CD8-positive, alpha-beta memory T cell (primary cell): Measurements from ENCODE around the gene CHMP2A. TPM values are rescaled to one million over a fixed set of nuclear protein-coding genes. Genes with fewer than 3 reads are reported as not detected.
"Not testable (repeated sequence)": the region's sequence is repeated elsewhere in the genome, so short reads cannot be mapped to it uniquely, and the experiment has no call there.

ENCODE experiments used
- CTCF ChIA-PET: fragments of 350-600 bp; sonication (Branson Sonifier 250); formaldehyde crosslinking; loops from one replicate; lab custom pipeline; 2021; ENCODE audit warnings: antibody characterized with exemption; lab: Charles Lee
- POLR2A ChIA-PET: fragments of 350-600 bp; sonication (Branson Sonifier 250); formaldehyde crosslinking; loops from one replicate; lab custom pipeline; 2021; ENCODE audit warnings: antibody characterized with exemption; lab: Charles Lee
- DNase-seq, 5 donors: peaks; one replicate each; pipeline versions ENCODE4 v3.0.0 to v3.0.0-alpha.2; 2020 to 2022; ENCODE audit warnings: mixed read lengths in 1 of 5
- H3K27ac ChIP-seq: one replicate; pipeline ENCODE4 v1.7.0; 2013; ENCODE audit warnings: low read depth, mild to moderate bottlenecking, low read length, moderate library complexity
- H3K27me3 ChIP-seq: 2 replicates; pipeline ENCODE4 v1.7.0; 2013; ENCODE audit warnings: low read length, mild to moderate bottlenecking; ENCODE audit not compliant: insufficient read depth, poor library complexity, severe bottlenecking
- H3K36me3 ChIP-seq: 2 replicates; pipeline ENCODE4 v1.7.0; 2013; ENCODE audit warnings: mild to moderate bottlenecking, low read length, moderate library complexity; ENCODE audit not compliant: insufficient read depth
- H3K4me1 ChIP-seq: 2 replicates; pipeline ENCODE4 v1.7.0; 2013; ENCODE audit warnings: mild to moderate bottlenecking, low read length, moderate library complexity; ENCODE audit not compliant: insufficient read depth
- H3K4me3 ChIP-seq: 2 replicates; pipeline ENCODE4 v1.7.0; 2013; ENCODE audit warnings: mild to moderate bottlenecking, low read length
- H3K9me3 ChIP-seq: 2 replicates; pipeline ENCODE4 v1.7.0; 2013; ENCODE audit warnings: mild to moderate bottlenecking, low read length
- H3K27ac Mint-ChIP-seq, 8 donors: one replicate each; pipeline ENCODE4 v1.8.0; 2020 to 2021; ENCODE audit warnings: mixed read lengths in 8 of 8, mild to moderate bottlenecking in 6 of 8, inconsistent platforms in 3 of 8, moderate library complexity in 3 of 8
- H3K27me3 Mint-ChIP-seq, 2 donors: one replicate each; pipeline ENCODE4 v1.8.0; 2020 to 2021; ENCODE audit warnings: mixed read lengths in 2 of 2, mild to moderate bottlenecking in 1 of 2, moderate library complexity in 1 of 2
- H3K36me3 Mint-ChIP-seq, 3 donors: one replicate each; pipeline ENCODE4 v1.8.0; 2020 to 2021; ENCODE audit warnings: mixed read lengths in 3 of 3, inconsistent platforms in 1 of 3, mild to moderate bottlenecking in 1 of 3
- H3K4me1 Mint-ChIP-seq, 3 donors: one replicate each; pipeline ENCODE4 v1.8.0; 2020 to 2021; ENCODE audit warnings: mixed read lengths in 3 of 3, inconsistent platforms in 1 of 3, mild to moderate bottlenecking in 1 of 3
- H3K4me3 Mint-ChIP-seq, 7 donors: one replicate each; pipeline ENCODE4 v1.8.0; 2020 to 2021; ENCODE audit warnings: mixed read lengths in 7 of 7, mild to moderate bottlenecking in 6 of 7, moderate library complexity in 4 of 7, inconsistent platforms in 2 of 7
- H3K9me3 Mint-ChIP-seq, 5 donors: one replicate each; pipeline ENCODE4 v1.8.0; 2020 to 2022; ENCODE audit warnings: mixed read lengths in 5 of 5, mild to moderate bottlenecking in 3 of 5, moderate library complexity in 2 of 5, inconsistent platforms in 1 of 5
- polyA plus RNA-seq: library from polyadenylated mRNA; unstranded; fragments of 300-500 nt; fragmentation: Illumina TruSeq; gene quantifications from one replicate; pipeline ENCODE4 v1.2.3, GENCODE V29; 2021
- total RNA-seq, 2 experiments: library from RNA; stranded (reverse); gene quantifications; one replicate each; pipeline ENCODE4 v1.2.3, GENCODE V29; 2021

The CHMP2A gene
- total and polyA plus RNA-seq, 3 experiments from 2014 or later = 88.8 to 198 (median 89.7) TPM

DNA sequence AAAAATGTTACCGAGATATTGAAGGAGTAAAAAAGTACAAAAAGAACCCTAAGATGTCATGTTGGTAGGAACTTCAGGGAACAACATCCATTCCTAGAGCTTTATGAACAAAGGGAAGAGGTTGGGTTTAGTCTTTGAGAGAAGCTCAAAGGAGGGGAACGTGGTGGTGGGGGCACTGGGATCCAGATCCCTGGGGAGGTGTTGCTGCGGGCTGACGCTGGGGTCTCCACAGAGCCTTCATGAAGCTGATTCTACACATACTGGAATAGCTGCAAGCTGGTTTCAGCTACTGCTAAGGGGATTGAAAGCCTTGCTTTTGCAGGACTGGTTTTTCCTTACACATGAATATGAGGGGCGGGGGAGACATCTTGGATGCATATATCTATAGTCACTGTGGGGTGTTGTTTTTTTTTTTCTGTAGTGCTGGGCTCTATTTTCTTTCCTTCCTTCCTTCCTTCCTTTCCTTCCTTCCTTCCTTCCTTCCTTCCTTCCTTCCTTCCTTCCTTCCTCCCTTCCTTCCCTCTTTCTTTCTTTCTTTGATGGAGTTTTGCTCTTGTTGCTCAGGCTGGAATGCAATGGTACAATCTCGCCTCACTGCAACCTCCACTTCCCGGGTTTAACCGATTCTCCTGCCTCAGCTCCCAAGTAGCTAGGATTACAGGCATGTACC is 24.7 kb upstream of the CHMP2A start:
- H3K27ac Mint-ChIP-seq = peak overlapping the region in 5 of 8 donors; percentile 23 to 90 (median 69)
- CTCF ChIA-PET = interaction anchor here (4.5 to 5.4 kb wide), 2 partner anchors 58 to 66 kb away, joined by 61 to 77 read pairs; partner anchors contain the start of gene ZBTB45
- Histone ChIP-seq H3K4me3 (no peak overlapping the region), H3K9me3 (no peaks in the 10 kb centered on the region), H3K36me3 (no peaks in the 10 kb centered on the region), H3K27ac (no peak overlapping the region), H3K4me1 (peaks cover 17% of the 10 kb centered on the region), H3K27me3 (no peaks in the 10 kb centered on the region)
- no peak for DNase-seq
- H3K4me1 Mint-ChIP-seq = peaks cover 18 to 41% (median 25%) of the 10 kb centered on the region in 3 donors
- H3K4me3 Mint-ChIP-seq = peak overlapping the region in 1 of 7 donors; percentile 42
- H3K27me3 Mint-ChIP-seq = peaks cover 0 to 2% of the 10 kb centered on the region in 2 donors
- POLR2A ChIA-PET = interaction anchor here (1.8 kb wide), 1 partner anchor 60 kb away, joined by 6 read pairs; the partner anchor contains the start of gene ZBTB45
- peaks cover 4 to 32% (median 7%) of the 10 kb centered on the region in 3 donors for H3K36me3 Mint-ChIP-seq
- H3K9me3 Mint-ChIP-seq = no peaks in the 10 kb centered on the region

DNA sequence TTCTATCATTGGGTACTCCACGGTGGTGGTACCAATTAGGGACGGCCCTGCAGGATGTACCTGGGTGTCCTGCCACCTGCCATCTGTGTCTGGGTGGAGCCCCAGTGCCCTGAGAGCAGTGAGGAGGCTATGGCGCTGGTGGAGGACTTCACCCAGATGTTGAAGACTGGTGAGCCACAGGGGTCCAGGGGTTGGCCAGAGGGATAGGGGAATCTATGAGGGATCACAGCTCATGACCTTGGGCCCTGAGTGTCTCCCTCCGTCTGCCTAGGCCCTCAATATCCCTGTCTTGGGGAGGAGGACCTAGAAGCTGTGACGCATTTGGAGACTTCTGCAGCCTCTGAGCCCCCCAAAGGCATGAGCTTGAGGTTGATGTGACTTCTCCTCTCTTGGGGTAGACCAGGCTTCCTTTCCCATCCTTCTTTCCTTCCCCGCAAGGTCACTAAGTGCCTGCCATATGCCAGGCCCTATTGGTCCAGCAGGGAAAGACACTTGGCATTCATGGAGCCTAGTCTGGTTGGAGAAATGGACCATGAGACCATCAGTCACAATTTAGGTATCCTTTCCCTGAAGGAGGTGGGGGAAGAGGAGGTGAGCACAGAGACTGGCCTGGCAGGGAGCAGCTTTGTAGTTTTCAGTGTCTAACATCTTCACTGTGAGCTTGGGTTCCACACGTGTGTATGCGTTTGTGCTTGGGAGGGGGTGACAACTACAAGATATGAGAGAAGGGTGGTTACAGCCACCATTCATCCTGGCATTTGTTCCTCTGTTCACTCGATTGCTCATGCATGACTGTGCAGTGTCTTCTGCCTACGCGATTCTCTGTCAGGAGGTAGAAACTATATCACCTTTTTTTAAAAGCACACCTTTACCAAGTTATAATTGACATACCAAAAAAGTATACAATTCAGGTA is 23.4 kb upstream of the CHMP2A start:
- Mint-ChIP-seq H3K27me3 (peaks cover 0 to 7% of the 10 kb centered on the region in 2 donors), H3K9me3 (no peaks in the 10 kb centered on the region), H3K4me1 (peaks cover 27 to 52% (median 35%) of the 10 kb centered on the region in 3 donors), H3K27ac (peak overlapping the region in 6 of 8 donors; percentile 22 to 81 (median 72)), H3K36me3 (peaks cover 4 to 27% (median 7%) of the 10 kb centered on the region in 3 donors), H3K4me3 (peak overlapping the region in 1 of 7 donors; percentile 82)
- POLR2A ChIA-PET = no interaction called here
- Histone ChIP-seq H3K9me3 (no peaks in the 10 kb centered on the region), H3K36me3 (no peaks in the 10 kb centered on the region), H3K27ac (no peak overlapping the region), H3K4me1 (peaks cover 28% of the 10 kb centered on the region), H3K27me3 (no peaks in the 10 kb centered on the region), H3K4me3 (no peak overlapping the region)
- no peak for DNase-seq
- CTCF ChIA-PET = interaction anchor here (4.5 to 5.4 kb wide), 2 partner anchors 57 to 64 kb away, joined by 61 to 77 read pairs; partner anchors contain the start of gene ZBTB45

- H3K36me3 ChIP-seq, H3K4me3 Mint-ChIP-seq, H3K27me3 ChIP-seq, H3K9me3 ChIP-seq, DNase-seq, H3K27ac ChIP-seq, POLR2A ChIA-PET, H3K4me3 ChIP-seq, H3K9me3 Mint-ChIP-seq: not testable (repeated sequence)
- Mint-ChIP-seq H3K4me1 (peaks cover 30 to 59% (median 35%) of the 10 kb centered on the region in 3 donors), H3K36me3 (peaks cover 4 to 26% (median 4%) of the 10 kb centered on the region in 3 donors), H3K27me3 (peaks cover 0 to 11% of the 10 kb centered on the region in 2 donors), H3K27ac (peak overlapping the region in 4 of 8 donors; percentile 15 to 31 (median 22))
- peaks cover 28% of the 10 kb centered on the region for H3K4me1 ChIP-seq
- CTCF ChIA-PET = interaction anchor here (2.5 kb wide), 1 partner anchor 64 kb away, joined by 10 read pairs; no protein-coding TSS in a partner anchor
Observed at GRCh38 chr19:58577581-58577980, 22.7 kb upstream of the CHMP2A start.

GRCh38 chr19:58575183-58576041 is 20.5 kb upstream of the CHMP2A start:
- Mint-ChIP-seq H3K4me1 (peaks cover 32 to 64% (median 37%) of the 10 kb centered on the region in 3 donors), H3K36me3 (peaks cover 0 to 16% (median 0%) of the 10 kb centered on the region in 3 donors), H3K9me3 (no peaks in the 10 kb centered on the region), H3K27ac (peak overlapping the region; percentile 94 to 100 (median 96)), H3K27me3 (peaks cover 0 to 9% of the 10 kb centered on the region in 2 donors), H3K4me3 (peak overlapping the region; percentile 85 to 95 (median 89))
- peak overlapping the region; percentile 99 for H3K27ac ChIP-seq
- H3K4me1 ChIP-seq = peaks cover 29% of the 10 kb centered on the region
- peak; percentile 65 to 84 (median 74) for DNase-seq
- peak overlapping the region; percentile 92 for H3K4me3 ChIP-seq
- CTCF ChIA-PET = interaction anchor here (2.5 kb wide), 2 partner anchors 56 to 61 kb away, joined by 10 to 28 read pairs; partner anchors contain the start of gene ZBTB45
- no peaks in the 10 kb centered on the region for H3K36me3 ChIP-seq
- POLR2A ChIA-PET = interaction anchor here (0.6 to 2.1 kb wide), 5 partner anchors 21 to 168 kb away, joined by 4 to 21 read pairs (median 6); partner anchors contain the start of genes CHMP2A and ZBTB45
- no peaks in the 10 kb centered on the region for H3K9me3 ChIP-seq
- H3K27me3 ChIP-seq = no peaks in the 10 kb centered on the region

DNA sequence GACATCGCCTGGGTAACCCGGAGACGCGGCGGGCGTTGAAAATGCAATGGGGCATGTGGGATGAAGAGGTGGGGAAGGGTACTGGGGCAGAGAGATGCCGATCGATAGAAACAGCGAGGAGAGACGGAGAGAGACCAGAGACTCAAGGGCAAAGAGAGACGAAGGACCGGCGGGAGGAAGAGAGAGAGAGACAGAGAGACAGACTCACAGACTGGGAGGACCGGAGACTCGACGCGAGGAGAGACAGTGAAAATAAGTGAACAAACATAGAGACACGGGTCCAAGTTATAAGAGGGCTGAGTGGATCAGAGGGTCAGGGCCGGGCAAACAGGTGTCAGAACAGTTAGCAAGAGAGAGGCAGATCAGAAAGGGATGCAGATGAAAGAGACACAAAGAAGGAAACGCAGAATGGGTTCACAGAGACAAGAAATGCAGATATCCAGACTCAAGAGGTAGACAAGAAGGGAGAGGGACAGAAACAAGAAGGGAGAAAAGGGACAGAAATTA is 18.8 kb upstream of the CHMP2A start:
- CTCF ChIA-PET = no interaction called here
- Histone ChIP-seq H3K9me3 (no peaks in the 10 kb centered on the region), H3K36me3 (no peaks in the 10 kb centered on the region), H3K27me3 (no peaks in the 10 kb centered on the region), H3K4me1 (peaks cover 29% of the 10 kb centered on the region), H3K4me3 (peak overlapping the region; percentile 98), H3K27ac (peak overlapping the region; percentile 100)
- Mint-ChIP-seq H3K4me1 (peaks cover 27 to 54% (median 27%) of the 10 kb centered on the region in 3 donors), H3K27me3 (peaks cover 0 to 9% of the 10 kb centered on the region in 2 donors), H3K27ac (peak overlapping the region; percentile 95 to 100 (median 100)), H3K9me3 (no peaks in the 10 kb centered on the region), H3K36me3 (peaks cover 0 to 21% (median 0%) of the 10 kb centered on the region in 3 donors), H3K4me3 (peak overlapping the region; percentile 89 to 99 (median 95))
- POLR2A ChIA-PET = interaction anchor here (0.6 kb wide), 1 partner anchor 90 kb away, joined by 10 read pairs; no protein-coding TSS in a partner anchor
- no peak for DNase-seq

DNA sequence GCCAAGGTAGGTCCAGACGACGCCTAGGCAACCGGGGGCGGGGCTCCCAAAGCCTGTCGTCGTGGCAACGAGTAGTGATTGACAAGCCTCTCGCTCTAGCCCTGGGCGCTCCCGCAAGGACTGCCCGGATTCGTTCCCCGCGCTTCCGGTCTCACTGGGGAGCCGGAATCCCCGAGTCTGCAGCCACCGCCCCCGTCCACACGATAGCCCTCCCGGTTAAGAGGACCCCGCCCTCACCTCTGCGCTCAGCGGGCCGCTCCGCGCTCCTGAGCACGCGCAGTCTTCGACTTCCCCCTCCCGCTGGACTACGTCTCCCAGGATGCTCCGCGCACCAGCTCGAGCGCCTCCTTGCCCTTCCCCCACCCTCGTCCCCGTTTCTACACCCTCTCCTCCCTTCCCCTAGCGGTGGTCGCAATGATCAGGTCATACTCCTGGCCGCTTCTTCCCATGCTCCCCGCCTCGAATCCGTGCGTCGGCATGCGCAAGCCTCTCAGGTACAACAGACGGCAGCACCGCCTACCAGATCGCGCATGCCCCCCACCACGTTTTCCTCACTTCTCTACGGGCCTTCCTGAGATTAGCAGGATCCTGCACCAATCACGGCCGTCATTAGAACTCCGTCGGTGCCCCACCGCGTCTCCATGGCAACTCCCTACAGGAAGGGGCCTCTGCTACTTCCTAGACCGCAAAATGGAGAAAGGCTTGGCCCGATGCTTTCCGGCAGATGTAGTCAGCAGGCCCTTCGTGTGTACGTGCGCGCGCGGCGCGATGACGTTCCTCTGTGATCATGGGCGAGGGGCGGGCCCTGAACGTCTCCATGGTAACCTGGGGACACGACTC is 18.1 kb upstream of the CHMP2A start, which contains the start of gene MZF1:
Gene MZF1 (minus strand): TSS at position 518 of the 840 bp plus-strand sequence. CDS start 1,946 bp downstream, outside the sequence.
- no peaks in the 10 kb centered on the region for H3K27me3 ChIP-seq
- H3K36me3 ChIP-seq = no peaks in the 10 kb centered on the region
- peak within 1 kb of the TSS; percentile 89 to 99 (median 95) for H3K4me3 Mint-ChIP-seq
- peak; percentile 99 to 100 (median 100) for DNase-seq
- H3K27ac ChIP-seq = peak within 1 kb of the TSS; percentile 100
- ChIA-PET CTCF (interaction anchor here (1.0 to 4.2 kb wide), 4 partner anchors 10 to 59 kb away, joined by 3 to 24 read pairs (median 4); partner anchors contain the start of gene ZBTB45), POLR2A (interaction anchor here (1.0 to 2.1 kb wide), 6 partner anchors 10 to 390 kb away, joined by 3 to 17 read pairs (median 5); partner anchors contain the start of genes CHMP2A, UBE2M, ZBTB45 and ZNF132)
- H3K9me3 ChIP-seq = no peaks in the 10 kb centered on the region
- H3K4me1 Mint-ChIP-seq = peaks cover 24 to 49% (median 26%) of the 10 kb centered on the region in 3 donors
- peak within 1 kb of the TSS; percentile 98 for H3K4me3 ChIP-seq
- peak within 1 kb of the TSS; percentile 95 to 100 (median 100) for H3K27ac Mint-ChIP-seq
- H3K27me3 Mint-ChIP-seq = peaks cover 0 to 9% of the 10 kb centered on the region in 2 donors
- peaks cover 29% of the 10 kb centered on the region for H3K4me1 ChIP-seq
- peaks cover 0 to 23% (median 0%) of the 10 kb centered on the region in 3 donors for H3K36me3 Mint-ChIP-seq
- no peaks in the 10 kb centered on the region for H3K9me3 Mint-ChIP-seq
